H1 (cell line): ENCODE data around the gene RBM26. TPM values are rescaled to one million over a fixed set of nuclear protein-coding genes. Genes with fewer than 3 reads are reported as not detected.

Experiments used
- CTCF ChIA-PET: fragments of 300-600 bp; sonication (Branson Sonifier 250); formaldehyde crosslinking; loops from one replicate; lab custom pipeline; 2021; ENCODE audit not compliant: partially characterized antibody; lab: Charles Lee
- POLR2A ChIA-PET: fragments of 300-600 bp; sonication (Branson Sonifier 250); formaldehyde crosslinking; loops from one replicate; lab custom pipeline; 2021; ENCODE audit warnings: inconsistent platforms; ENCODE audit not compliant: partially characterized antibody; lab: Charles Lee
- DNase-seq, 2 experiments: peaks; one replicate each; pipeline versions ENCODE4 v3.0.0 to v3.0.0-alpha.2; 2010 to 2022; ENCODE audit warnings: low spot score in 2 of 2, low read depth in 1 of 2, mixed read lengths in 1 of 2
- FAIRE-seq: peaks from 2 replicates; lab custom pipeline; 2011; peaks lifted over from hg19 to GRCh38; lab: Jason Lieb, UNC
- H2AFZ ChIP-seq: 2 replicates; pipeline ENCODE4 v1.8.1; 2012; ENCODE audit warnings: low read length, inconsistent platforms
- H2AK5ac ChIP-seq: 2 replicates; pipeline ENCODE4 v1.6.1; 2013; ENCODE audit warnings: low read depth, low read length
- H2BK120ac ChIP-seq: replicated peaks from 2 replicates; pipeline ENCODE3; 2013; ENCODE audit warnings: low read depth, low read length, inconsistent platforms
- H2BK12ac ChIP-seq: 2 replicates; pipeline ENCODE4 v1.6.1; 2013; ENCODE audit warnings: low read depth, low read length
- H2BK15ac ChIP-seq: 2 replicates; pipeline ENCODE4 v1.6.1; 2013; ENCODE audit warnings: low read length
- H2BK20ac ChIP-seq: 2 replicates; pipeline ENCODE4 v1.6.1; 2013; ENCODE audit warnings: low read length
- H2BK5ac ChIP-seq: 2 replicates; pipeline ENCODE4 v1.6.1; 2013; ENCODE audit warnings: low read depth, low read length
- H3K14ac ChIP-seq: 2 replicates; pipeline ENCODE4 v1.6.1; 2013; ENCODE audit warnings: inconsistent platforms; ENCODE audit not compliant: insufficient read length
- H3K18ac ChIP-seq: 2 replicates; pipeline ENCODE4 v1.6.1; 2013; ENCODE audit warnings: low read length; ENCODE audit errors: extremely low read depth
- H3K23ac ChIP-seq: 2 replicates; pipeline ENCODE4 v1.6.1; 2013; ENCODE audit warnings: inconsistent platforms; ENCODE audit not compliant: insufficient read length
- H3K23me2 ChIP-seq: 2 replicates; pipeline ENCODE4 v1.6.1; 2013; ENCODE audit warnings: low read depth, low read length
- H3K27ac ChIP-seq: 2 replicates; pipeline ENCODE4 v1.6.1; 2011; ENCODE audit warnings: low read depth, low read length, inconsistent platforms
- H3K27me3 ChIP-seq, 4 experiments: replicated peaks in 1 of 4; 1 replicate in 1 of 4; 2 replicates in 3 of 4; pipeline versions ENCODE4 v1.6.1 to v1.8.1; 2011 to 2013; ENCODE audit warnings: low read length in 3 of 4, mild to moderate bottlenecking in 3 of 4, inconsistent platforms in 2 of 4, mixed read lengths in 2 of 4, moderate library complexity in 1 of 4; ENCODE audit not compliant: control insufficient read depth in 3 of 4, insufficient read depth in 3 of 4; ENCODE audit errors: extremely low read depth in 1 of 4
- H3K36me3 ChIP-seq, 4 experiments: 2 replicates each; pipeline versions ENCODE4 v1.6.1 to v1.8.1; 2011 to 2013; ENCODE audit warnings: mild to moderate bottlenecking in 4 of 4, low read length in 3 of 4, moderate library complexity in 2 of 4, control low read depth in 1 of 4, inconsistent platforms in 1 of 4; ENCODE audit not compliant: insufficient read depth in 4 of 4, control insufficient read depth in 2 of 4
- H3K4ac ChIP-seq: replicated peaks from 2 replicates; pipeline ENCODE3; 2013; ENCODE audit warnings: low read length, low read depth, mixed read lengths, inconsistent platforms; ENCODE audit not compliant: insufficient read length
- H3K4me1 ChIP-seq, 4 experiments: replicated peaks in 1 of 4; 1 replicate in 1 of 4; 2 replicates in 3 of 4; pipeline versions ENCODE4 v1.6.1 to v1.8.1; 2011 to 2013; ENCODE audit warnings: low read length in 3 of 4, inconsistent platforms in 2 of 4, mixed read lengths in 1 of 4; ENCODE audit not compliant: insufficient read depth in 4 of 4, control insufficient read depth in 3 of 4
- H3K4me2 ChIP-seq, 2 experiments: 2 replicates each; pipeline versions ENCODE4 v1.6.1 to v1.8.1; 2011 to 2013; ENCODE audit warnings: low read depth in 2 of 2, low read length in 2 of 2, control low read depth in 1 of 2, inconsistent platforms in 1 of 2, mild to moderate bottlenecking in 1 of 2; ENCODE audit not compliant: insufficient read depth in 1 of 2
- H3K4me3 ChIP-seq, 4 experiments: fragments of 200-600, 300-600 bp in 1 of 4; sonication (generic), shearing (Covaris generic), sonication (Bioruptor Twin) in 1 of 4; 2 replicates each; pipeline versions ENCODE4 v1.5.1 to v1.8.1; 2011 to 2016; ENCODE audit warnings: low read length in 4 of 4, low read depth in 3 of 4, control low read depth in 2 of 4, inconsistent platforms in 2 of 4, mild to moderate bottlenecking in 2 of 4, mixed read lengths in 1 of 4, moderate library complexity in 1 of 4; ENCODE audit not compliant: insufficient read depth in 2 of 4; ENCODE audit errors: extremely low read depth in 1 of 4
- H3K56ac ChIP-seq: replicated peaks from 2 replicates; pipeline ENCODE3; 2013; ENCODE audit warnings: low read depth, mild to moderate bottlenecking, mixed read lengths, low read length, inconsistent platforms; ENCODE audit not compliant: insufficient read length
- H3K79me1 ChIP-seq: 2 replicates; pipeline ENCODE4 v1.6.1; 2013; ENCODE audit warnings: low read depth, low read length, control low read depth
- H3K79me2 ChIP-seq, 2 experiments: 2 replicates each; pipeline versions ENCODE4 v1.6.1 to v1.8.1; 2012 to 2013; ENCODE audit warnings: low read length in 2 of 2, mild to moderate bottlenecking in 2 of 2, inconsistent platforms in 1 of 2; ENCODE audit not compliant: insufficient read depth in 2 of 2, control insufficient read depth in 1 of 2
- H3K9ac ChIP-seq, 4 experiments: replicated peaks in 1 of 4; 1 replicate in 1 of 4; 2 replicates in 3 of 4; pipeline versions ENCODE4 v1.6.1 to v1.8.1; 2011 to 2013; ENCODE audit warnings: low read depth in 3 of 4, low read length in 3 of 4, control low read depth in 2 of 4, mild to moderate bottlenecking in 2 of 4, moderate library complexity in 2 of 4, inconsistent platforms in 1 of 4; ENCODE audit errors: extremely low read depth in 1 of 4
- H3K9me3 ChIP-seq, 2 experiments: 2 replicates each; pipeline versions ENCODE4 v1.6.1 to v1.8.1; 2012 to 2013; ENCODE audit warnings: mild to moderate bottlenecking in 2 of 2, moderate library complexity in 2 of 2, control low read depth in 1 of 2, inconsistent platforms in 1 of 2, low read depth in 1 of 2, low read length in 1 of 2, mixed read lengths in 1 of 2; ENCODE audit not compliant: insufficient read depth in 2 of 2
- H4K20me1 ChIP-seq, 2 experiments: replicated peaks in 1 of 2; 2 replicates each; pipeline versions ENCODE3 to v1.8.1; 2011 to 2013; ENCODE audit warnings: inconsistent platforms in 2 of 2, low read length in 2 of 2, mild to moderate bottlenecking in 1 of 2; ENCODE audit not compliant: insufficient read depth in 2 of 2, control insufficient read depth in 1 of 2
- H4K5ac ChIP-seq: 2 replicates; pipeline ENCODE4 v1.6.1; 2013; ENCODE audit warnings: low read length, low read depth, mixed read lengths, inconsistent platforms; ENCODE audit not compliant: insufficient read length
- H4K8ac ChIP-seq: 2 replicates; pipeline ENCODE4 v1.8.0; 2013; ENCODE audit warnings: mild to moderate bottlenecking, moderate library complexity, low read length, inconsistent platforms; ENCODE audit not compliant: insufficient read depth; ENCODE audit errors: extremely low read depth
- H4K91ac ChIP-seq: replicated peaks from 2 replicates; pipeline ENCODE3; 2013; ENCODE audit warnings: low read length, mixed read lengths, inconsistent platforms; ENCODE audit not compliant: insufficient read length
- WGBS, 2 experiments: shearing (Covaris generic) in 1 of 2; methylation state at CpG; one replicate each; pipeline versions ENCODE4 v1.1.6 to v1.1.7; 2013 to 2015; ENCODE audit warnings: low lambda C conversion rate in 2 of 2, mixed read lengths in 2 of 2, inconsistent platforms in 1 of 2, low coverage in 1 of 2, missing lambda C conversion rate in 1 of 2; ENCODE audit not compliant: insufficient replicate concordance in 2 of 2, insufficient coverage in 1 of 2, insufficient read length in 1 of 2; ENCODE audit errors: extremely low coverage in 1 of 2, missing lambda C conversion rate in 1 of 2; 5-methylcytosine and 5-hydroxymethylcytosine counted together
- polyA plus RNA-seq, 7 experiments: library from polyadenylated mRNA; depleted of rRNA in 3 of 7; stranded (reverse) in 5 of 7; unstranded in 2 of 7; fragments of >200 nt in 5 of 7; fragments of 200-250 nt in 2 of 7; gene quantifications; 1 replicate in 5 of 7; 2 replicates in 1 of 7; 4 replicates in 1 of 7; pipeline versions ENCODE4 v1.2.1 to v1.2.3, GENCODE V29; 2011 to 2013; ENCODE audit warnings: missing spikeins in 2 of 7, mixed read lengths in 2 of 7
- total RNA-seq: library from RNA; stranded (reverse); fragmentation: NEBNext Ultra II Directional; extraction: Animal tissue kit (Norgen Biotek cat#: 25700); gene quantifications from 2 replicates; pipeline ENCODE4 v1.2.1, GENCODE V29; 2021

The RBM26 gene
- total and polyA plus RNA-seq, 2 of the 8 experiments (the other 6 are each of a cell fraction or from before 2014, with no cell fraction given): 20.3 to 65.5 TPM

DNA sequence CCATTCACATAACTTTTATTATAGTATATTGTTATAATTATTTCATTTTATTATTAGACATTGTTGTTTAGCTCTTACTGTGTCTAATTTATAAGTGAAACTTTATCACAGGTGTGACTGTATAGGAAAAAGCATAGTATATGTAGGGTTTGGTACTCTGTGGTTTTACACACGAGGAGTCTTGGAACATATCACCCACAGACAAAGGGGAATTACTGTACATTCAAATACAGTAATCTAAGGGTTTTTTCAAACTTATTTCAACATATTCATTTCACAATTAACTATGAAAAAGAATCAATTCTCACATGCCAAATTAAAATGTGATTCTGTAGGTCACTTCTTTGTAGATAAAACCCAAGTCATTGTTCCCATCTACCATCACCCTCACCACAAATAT lies 46.0 kb downstream of the RBM26 start:
- Histone ChIP-seq H2AK5ac (no peak overlapping the region), H3K18ac (no peak overlapping the region), H3K27ac (no peak overlapping the region), H2AFZ (no peak overlapping the region), H3K79me2 (peaks cover 0 to 5% of the 10 kb centered on the region in 2 experiments; a peak in 1 of 4 replicates), H2BK12ac (no peak overlapping the region), H3K4ac (no peak overlapping the region), H3K9me3 (no peaks in the 10 kb centered on the region), H2BK20ac (no peak overlapping the region), H4K8ac (no peak overlapping the region), H2BK5ac (no peak overlapping the region), H3K27me3 (no peaks in the 10 kb centered on the region), H4K91ac (no peak overlapping the region), H2BK120ac (no peak overlapping the region), H3K23ac (no peak overlapping the region), H3K56ac (no peak overlapping the region), H3K4me1 (no peaks in the 10 kb centered on the region), H4K20me1 (peaks cover 1 to 2% of the 10 kb centered on the region in 2 experiments), H3K9ac (no peak overlapping the region), H2BK15ac (no peak overlapping the region), H3K4me3 (no peak overlapping the region), H3K23me2 (no peaks in the 10 kb centered on the region; the same call in 1 of the 2 replicates), H3K14ac (no peak overlapping the region), H3K4me2 (no peak overlapping the region), H4K5ac (no peak overlapping the region), H3K79me1 (no peaks in the 10 kb centered on the region), H3K36me3 (peaks cover 0 to 75% (median 19%) of the 10 kb centered on the region in 4 experiments; a peak in 6 of 8 replicates)
- FAIRE-seq (no peak), DNase-seq (no peak)
- ChIA-PET CTCF (interaction anchor here (0.8 kb wide), 1 partner anchor 12 kb away, joined by 3 read pairs; no protein-coding TSS in a partner anchor), POLR2A (no interaction called here)
- WGBS, 2 experiments: 88% methylated on average over 1 of the region's 1 CpG; no CpG with 5 or more reads in 1 of the 2 experiments
